ENCODE results near the gene ATP11C.

Gene ATP11C

DNA sequence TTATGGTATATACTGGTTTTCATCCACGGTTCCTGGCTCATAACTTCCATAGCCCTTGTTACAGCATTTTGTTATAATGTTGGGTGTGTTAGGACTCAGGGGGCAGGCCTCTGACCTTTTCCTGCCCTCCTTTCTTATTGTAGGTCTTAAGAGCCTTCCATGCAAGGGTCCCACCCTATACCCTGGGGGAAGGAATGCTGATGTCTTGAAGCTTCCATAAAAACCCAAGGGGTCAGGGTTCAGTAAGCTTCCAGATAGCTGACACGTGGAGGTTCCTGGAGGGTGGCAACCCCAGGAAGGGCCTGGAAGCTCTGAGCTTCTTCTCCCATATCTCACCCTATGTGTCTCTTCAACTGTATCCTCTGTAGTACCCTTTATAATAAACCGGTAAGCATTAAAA is 29.6 kb downstream of the ATP11C start:
- TF ChIP-seq, protein P1, sequence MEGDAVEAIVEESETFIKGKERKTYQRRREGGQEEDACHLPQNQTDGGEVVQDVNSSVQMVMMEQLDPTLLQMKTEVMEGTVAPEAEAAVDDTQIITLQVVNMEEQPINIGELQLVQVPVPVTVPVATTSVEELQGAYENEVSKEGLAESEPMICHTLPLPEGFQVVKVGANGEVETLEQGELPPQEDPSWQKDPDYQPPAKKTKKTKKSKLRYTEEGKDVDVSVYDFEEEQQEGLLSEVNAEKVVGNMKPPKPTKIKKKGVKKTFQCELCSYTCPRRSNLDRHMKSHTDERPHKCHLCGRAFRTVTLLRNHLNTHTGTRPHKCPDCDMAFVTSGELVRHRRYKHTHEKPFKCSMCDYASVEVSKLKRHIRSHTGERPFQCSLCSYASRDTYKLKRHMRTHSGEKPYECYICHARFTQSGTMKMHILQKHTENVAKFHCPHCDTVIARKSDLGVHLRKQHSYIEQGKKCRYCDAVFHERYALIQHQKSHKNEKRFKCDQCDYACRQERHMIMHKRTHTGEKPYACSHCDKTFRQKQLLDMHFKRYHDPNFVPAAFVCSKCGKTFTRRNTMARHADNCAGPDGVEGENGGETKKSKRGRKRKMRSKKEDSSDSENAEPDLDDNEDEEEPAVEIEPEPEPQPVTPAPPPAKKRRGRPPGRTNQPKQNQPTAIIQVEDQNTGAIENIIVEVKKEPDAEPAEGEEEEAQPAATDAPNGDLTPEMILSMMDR (IDR thresholded peaks at IDR 0.05; ENCODE audit: borderline replicate concordance, extremely low read depth, low read length, poor library complexity, severe bottlenecking) = no peak
- TF ChIP-seq EZH2 (IDR thresholded peaks at IDR 0.05; ENCODE audit: borderline replicate concordance, low read depth, low read length, severe bottlenecking) = no peak
- Histone ChIP-seq H3K4me2 (ENCODE audit: insufficient read depth, low read length) (no peak overlapping the region), H3K4me1 (ENCODE audit: insufficient read depth, low read length) (no peaks in the 10 kb centered on the region), H3K79me2 (ENCODE audit: insufficient read depth, low read length) (0 out of 2 replicates have a peak, but pooled peaks cover 5% of the 10 kb centered on the region), H2AFZ (ENCODE audit: low read depth, low read length) (no peak overlapping the region), H3K4me3 (ENCODE audit: low read depth in 1 of 2, low read length in 2 of 2) (no peak overlapping the region), H3K9ac (ENCODE audit: low read depth, low read length) (no peak overlapping the region), H3K27me3 (ENCODE audit: insufficient read depth, low read length, poor library complexity) (no peaks in the 10 kb centered on the region), H3K27ac (ENCODE audit: low read length) (no peak overlapping the region), H3K9me3 (ENCODE audit: insufficient read depth, low read length, severe bottlenecking) (no peaks in the 10 kb centered on the region), H4K20me1 (ENCODE audit: insufficient read depth, low read length) (peaks cover 3% of the 10 kb centered on the region; the same call in 1 of the 2 replicates), H3K36me3 (ENCODE audit: insufficient read depth, low read length) (no peaks in the 10 kb centered on the region)
- DNase-seq (no peak), ATAC-seq (ENCODE audit: insufficient read depth, low read depth) (no peak)

DNA sequence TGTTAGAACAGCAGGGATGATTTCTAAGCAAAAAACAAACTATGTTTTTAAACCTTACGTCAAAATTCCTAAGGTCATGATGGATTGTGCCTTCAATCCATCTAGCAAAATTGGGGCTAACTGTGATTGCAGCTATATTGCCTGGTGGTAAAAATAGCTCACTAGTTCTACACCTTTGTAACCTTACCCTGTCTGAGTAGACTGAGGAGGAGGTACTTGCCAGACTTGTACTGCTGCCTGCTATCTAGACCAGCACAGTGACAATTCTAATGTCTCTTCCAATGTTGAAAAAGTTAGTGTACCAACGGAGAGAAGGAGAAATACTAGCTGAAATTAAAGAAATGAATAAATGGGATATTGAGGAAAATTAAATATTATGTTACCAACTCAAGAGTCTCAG is 30.3 kb downstream of the ATP11C start:
- Histone ChIP-seq H3K27ac (ENCODE audit: low read length) (no peak overlapping the region), H3K4me1 (ENCODE audit: insufficient read depth, low read length) (no peaks in the 10 kb centered on the region), H4K20me1 (ENCODE audit: insufficient read depth, low read length) (0 out of 2 replicates have a peak, but pooled peaks cover 3% of the 10 kb centered on the region), H3K27me3 (ENCODE audit: insufficient read depth, low read length, poor library complexity) (no peaks in the 10 kb centered on the region), H2AFZ (ENCODE audit: low read depth, low read length) (no peak overlapping the region), H3K4me2 (ENCODE audit: insufficient read depth, low read length) (no peak overlapping the region), H3K36me3 (ENCODE audit: insufficient read depth, low read length) (no peaks in the 10 kb centered on the region), H3K9me3 (ENCODE audit: insufficient read depth, low read length, severe bottlenecking) (no peaks in the 10 kb centered on the region), H3K4me3 (ENCODE audit: low read depth in 1 of 2, low read length in 2 of 2) (no peak overlapping the region), H3K79me2 (ENCODE audit: insufficient read depth, low read length) (peaks cover 5% of the 10 kb centered on the region; the same call in 1 of the 2 replicates), H3K9ac (ENCODE audit: low read depth, low read length) (no peak overlapping the region)
- no peak for DNase-seq
- ATAC-seq (ENCODE audit: insufficient read depth, low read depth) = no peak
- TF ChIP-seq, protein P1 (IDR thresholded peaks at IDR 0.05; ENCODE audit: borderline replicate concordance, extremely low read depth, low read length, poor library complexity, severe bottlenecking) = no peak
- TF ChIP-seq EZH2 (IDR thresholded peaks at IDR 0.05; ENCODE audit: borderline replicate concordance, low read depth, low read length, severe bottlenecking) = no peak

DNA sequence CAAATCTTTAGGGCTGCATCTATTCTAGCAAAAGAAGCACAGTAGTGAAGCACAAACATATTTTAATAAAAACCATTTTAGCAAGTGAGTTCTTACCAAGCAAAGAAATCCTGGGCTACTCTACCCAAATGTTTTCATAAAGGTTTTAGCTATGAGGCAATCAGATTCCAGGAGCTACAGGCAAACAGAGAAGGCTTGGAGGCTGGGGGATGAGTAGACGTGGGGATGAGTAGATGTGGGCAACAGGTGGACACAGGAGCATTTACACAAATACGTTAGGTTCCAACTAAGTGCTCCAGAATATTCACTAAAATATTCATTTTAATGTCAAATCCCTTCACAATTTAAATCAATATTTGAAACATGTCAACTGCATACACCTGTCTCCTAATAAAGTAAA is 34.5 kb downstream of the ATP11C start:
- Histone ChIP-seq H3K4me2 (ENCODE audit: insufficient read depth, low read length) (no peak overlapping the region), H3K4me3 (ENCODE audit: low read depth in 1 of 2, low read length in 2 of 2) (no peak overlapping the region), H3K36me3 (ENCODE audit: insufficient read depth, low read length) (no peaks in the 10 kb centered on the region), H3K9ac (ENCODE audit: low read depth, low read length) (no peak overlapping the region), H3K9me3 (ENCODE audit: insufficient read depth, low read length, severe bottlenecking) (no peaks in the 10 kb centered on the region), H3K79me2 (ENCODE audit: insufficient read depth, low read length) (no peaks in the 10 kb centered on the region; the same call in 1 of the 2 replicates), H3K27me3 (ENCODE audit: insufficient read depth, low read length, poor library complexity) (no peaks in the 10 kb centered on the region), H3K27ac (ENCODE audit: low read length) (no peak overlapping the region), H4K20me1 (ENCODE audit: insufficient read depth, low read length) (no peaks in the 10 kb centered on the region), H3K4me1 (ENCODE audit: insufficient read depth, low read length) (no peaks in the 10 kb centered on the region), H2AFZ (ENCODE audit: low read depth, low read length) (no peak overlapping the region)
- no peak for ATAC-seq (ENCODE audit: insufficient read depth, low read depth)
- TF ChIP-seq EZH2 (IDR thresholded peaks at IDR 0.05; ENCODE audit: borderline replicate concordance, low read depth, low read length, severe bottlenecking) = no peak
- TF ChIP-seq, protein P1 (IDR thresholded peaks at IDR 0.05; ENCODE audit: borderline replicate concordance, extremely low read depth, low read length, poor library complexity, severe bottlenecking) = no peak
- no peak for DNase-seq

GRCh38 chrX:139892512-139892911 is 40.3 kb downstream of the ATP11C start:
- Histone ChIP-seq H3K9me3 (ENCODE audit: insufficient read depth, low read length, severe bottlenecking) (no peaks in the 10 kb centered on the region), H2AFZ (ENCODE audit: low read depth, low read length) (no peak overlapping the region), H4K20me1 (ENCODE audit: insufficient read depth, low read length) (no peaks in the 10 kb centered on the region), H3K27me3 (ENCODE audit: insufficient read depth, low read length, poor library complexity) (no peaks in the 10 kb centered on the region), H3K4me2 (ENCODE audit: insufficient read depth, low read length) (no peak overlapping the region), H3K9ac (ENCODE audit: low read depth, low read length) (no peak overlapping the region), H3K36me3 (ENCODE audit: insufficient read depth, low read length) (no peaks in the 10 kb centered on the region), H3K4me1 (ENCODE audit: insufficient read depth, low read length) (no peaks in the 10 kb centered on the region), H3K79me2 (ENCODE audit: insufficient read depth, low read length) (peaks cover 4% of the 10 kb centered on the region; the same call in 1 of the 2 replicates), H3K27ac (ENCODE audit: low read length) (no peak overlapping the region), H3K4me3 (ENCODE audit: low read depth in 1 of 2, low read length in 2 of 2) (no peak overlapping the region)
- no peak for TF ChIP-seq EZH2 (IDR thresholded peaks at IDR 0.05; ENCODE audit: borderline replicate concordance, low read depth, low read length, severe bottlenecking)
- TF ChIP-seq, protein P1 (IDR thresholded peaks at IDR 0.05; ENCODE audit: borderline replicate concordance, extremely low read depth, low read length, poor library complexity, severe bottlenecking) = no peak
- no peak for DNase-seq
- ATAC-seq (ENCODE audit: insufficient read depth, low read depth) = no peak

Measured in DND-41 (cell line).